Naive B cell (primary cell): Measurements from ENCODE around the gene CHST8. TPM values are rescaled to one million over a fixed set of nuclear protein-coding genes. Genes with fewer than 3 reads are reported as not detected.
"Not testable (repeated sequence)": the region's sequence is repeated elsewhere in the genome, so short reads cannot be mapped to it uniquely, and the experiment has no call there.

Source experiments
- ATAC-seq, 2 donors: fragments of 150-1000 bp; cut with Tn5 transposase; 2 replicates each; pipeline ENCODE4 v1.10.0; 2021; ENCODE audit warnings: low read depth in 2 of 2, mild to moderate bottlenecking in 2 of 2, moderate library complexity in 2 of 2
- DNase-seq: peaks from one replicate; pipeline ENCODE4 v3.0.0; 2022
- H3K27ac Mint-ChIP-seq, 6 donors: one replicate each; pipeline ENCODE4 v1.8.0; 2020 to 2022; ENCODE audit warnings: mild to moderate bottlenecking in 6 of 6, mixed read lengths in 6 of 6, moderate library complexity in 5 of 6, inconsistent platforms in 2 of 6
- H3K27me3 Mint-ChIP-seq, 3 donors: one replicate each; pipeline ENCODE4 v1.8.0; 2021 to 2022; ENCODE audit warnings: mixed read lengths in 3 of 3, mild to moderate bottlenecking in 1 of 3
- H3K36me3 Mint-ChIP-seq, 2 donors: one replicate each; pipeline ENCODE4 v1.8.0; 2020 to 2022; ENCODE audit warnings: mixed read lengths in 2 of 2, inconsistent platforms in 1 of 2, mild to moderate bottlenecking in 1 of 2
- H3K4me1 Mint-ChIP-seq, 3 donors: one replicate each; pipeline ENCODE4 v1.8.0; 2020 to 2022; ENCODE audit warnings: mixed read lengths in 3 of 3, inconsistent platforms in 1 of 3, mild to moderate bottlenecking in 1 of 3, moderate library complexity in 1 of 3
- H3K4me3 Mint-ChIP-seq, 8 donors: one replicate each; pipeline ENCODE4 v1.8.0; 2020 to 2022; ENCODE audit warnings: mild to moderate bottlenecking in 8 of 8, mixed read lengths in 8 of 8, moderate library complexity in 8 of 8, inconsistent platforms in 2 of 8
- H3K9me3 Mint-ChIP-seq, 7 donors: one replicate each; pipeline ENCODE4 v1.8.0; 2020 to 2022; ENCODE audit warnings: mixed read lengths in 7 of 7, mild to moderate bottlenecking in 5 of 7, inconsistent platforms in 2 of 7, moderate library complexity in 1 of 7
- polyA plus RNA-seq, 6 donors: library from polyadenylated mRNA; unstranded; fragments of 300-500 nt; fragmentation: Illumina TruSeq; gene quantifications; one replicate each; pipeline ENCODE4 v1.2.3, GENCODE V29; 2021; ENCODE audit warnings: low read depth in 6 of 6

The CHST8 gene
- polyA plus RNA-seq, 6 donors from 2014 or later, result 0.17 to 0.55 TPM; not detected in 4

DNA sequence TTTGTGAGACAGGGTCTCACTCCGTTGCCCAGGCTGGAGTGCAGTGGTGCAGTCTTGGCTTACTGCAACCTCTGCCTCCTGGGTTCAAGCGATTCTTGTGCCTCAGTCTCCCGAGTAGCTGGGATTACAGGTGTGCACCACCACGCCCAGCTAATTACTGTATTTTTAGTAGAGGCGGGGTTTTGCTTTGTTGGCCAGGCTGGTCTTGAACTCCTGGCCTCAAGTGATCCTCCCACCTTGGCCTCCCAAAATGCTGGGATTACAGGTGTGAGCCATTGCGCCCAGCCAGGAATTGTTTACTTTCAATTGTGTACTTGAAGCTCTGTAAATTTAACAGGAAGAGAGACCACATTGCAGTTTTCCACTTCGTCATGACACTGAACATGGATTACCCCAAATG lies 197.3 kb downstream of the CHST8 start:
- H3K36me3 Mint-ChIP-seq, H3K9me3 Mint-ChIP-seq, ATAC-seq, DNase-seq, H3K27me3 Mint-ChIP-seq: not testable (repeated sequence)
- peaks cover 15 to 43% (median 28%) of the 10 kb centered on the region in 3 donors for H3K4me1 Mint-ChIP-seq
- peak overlapping the region; percentile 71 to 90 (median 81) for H3K4me3 Mint-ChIP-seq
- H3K27ac Mint-ChIP-seq, result peak overlapping the region in 4 of 6 donors; percentile 47 to 92 (median 78)

DNA sequence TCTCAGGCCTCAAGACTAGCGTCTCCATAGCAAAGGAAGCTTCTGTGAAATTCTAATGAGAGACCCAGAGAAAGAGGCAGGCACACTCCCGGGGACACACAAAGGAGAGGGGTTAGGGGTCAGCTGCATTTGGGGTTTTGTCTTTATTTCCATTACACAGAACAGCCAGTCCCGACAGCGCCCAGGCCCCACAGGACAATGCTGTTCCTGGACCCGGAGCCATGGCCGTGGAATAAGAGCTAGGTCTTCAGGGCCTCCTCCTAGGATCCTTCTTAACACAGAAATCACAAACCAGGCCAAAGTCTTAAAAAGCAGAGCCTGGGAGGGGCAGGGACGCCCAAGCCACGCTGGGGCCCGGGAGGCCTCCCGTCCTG lies 197.7 kb downstream of the CHST8 start:
- Mint-ChIP-seq H3K27me3 (no peaks in the 10 kb centered on the region), H3K27ac (peak overlapping the region in 5 of 6 donors; percentile 9 to 92 (median 67)), H3K9me3 (no peaks in the 10 kb centered on the region), H3K36me3 (no peaks in the 10 kb centered on the region), H3K4me3 (peak overlapping the region; percentile 71 to 90 (median 81)), H3K4me1 (peaks cover 15 to 43% (median 28%) of the 10 kb centered on the region in 3 donors)
- DNase-seq, result no peak
- no peak for ATAC-seq

DNA sequence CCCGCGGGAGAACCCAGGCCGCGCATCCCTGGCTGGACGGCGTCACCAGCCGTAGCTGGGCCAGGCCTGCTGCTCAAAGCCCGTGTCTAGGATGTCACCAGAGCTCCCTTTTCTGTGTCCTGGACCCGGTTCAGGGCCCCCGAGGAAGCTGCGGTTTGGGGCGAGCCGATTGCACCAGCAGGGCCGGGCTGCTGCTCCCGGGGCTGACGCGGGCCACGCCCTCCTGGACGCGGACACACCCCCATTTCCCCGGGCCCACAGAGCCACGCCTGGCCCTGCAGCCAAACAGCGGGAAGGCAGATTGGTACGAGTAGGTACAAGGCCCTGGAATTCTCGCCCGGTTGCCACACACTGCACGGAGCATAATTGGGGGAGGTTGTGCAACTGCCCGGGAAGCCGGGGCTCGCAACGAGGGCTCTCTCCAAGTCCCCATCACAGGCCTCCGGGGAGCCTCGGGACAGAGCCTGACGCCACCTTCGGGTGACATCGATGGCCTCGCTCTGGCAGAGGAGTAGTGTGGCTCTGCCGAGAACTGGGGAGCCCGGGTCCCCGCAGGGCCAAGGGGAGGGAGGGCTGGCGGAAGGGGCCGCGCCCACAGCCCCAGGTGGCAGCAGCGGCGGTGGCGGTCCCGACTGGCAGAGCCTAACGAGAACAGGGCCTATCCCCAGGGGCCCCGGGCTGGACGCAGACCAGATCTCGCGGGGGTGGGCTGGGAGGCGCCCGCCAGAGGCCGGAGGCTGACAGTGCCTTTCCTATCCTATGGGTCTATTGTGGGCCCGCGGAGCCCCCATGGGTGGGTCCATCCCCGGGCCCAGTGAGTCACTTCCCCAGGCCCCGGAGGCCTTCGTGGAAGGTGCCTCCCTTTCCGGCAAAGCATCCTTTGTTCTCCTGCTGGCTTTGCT lies 198.4 kb downstream of the CHST8 start:
- ATAC-seq, result peak; percentile 78 to 80
- H3K27me3 Mint-ChIP-seq, result no peaks in the 10 kb centered on the region
- DNase-seq, result peak; percentile 62
- peaks cover 15 to 43% (median 28%) of the 10 kb centered on the region in 3 donors for H3K4me1 Mint-ChIP-seq
- peak overlapping the region; percentile 75 to 92 (median 82) for H3K4me3 Mint-ChIP-seq
- no peaks in the 10 kb centered on the region for H3K36me3 Mint-ChIP-seq
- no peaks in the 10 kb centered on the region for H3K9me3 Mint-ChIP-seq
- peak overlapping the region in 5 of 6 donors; percentile 39 to 88 (median 67) for H3K27ac Mint-ChIP-seq

DNA sequence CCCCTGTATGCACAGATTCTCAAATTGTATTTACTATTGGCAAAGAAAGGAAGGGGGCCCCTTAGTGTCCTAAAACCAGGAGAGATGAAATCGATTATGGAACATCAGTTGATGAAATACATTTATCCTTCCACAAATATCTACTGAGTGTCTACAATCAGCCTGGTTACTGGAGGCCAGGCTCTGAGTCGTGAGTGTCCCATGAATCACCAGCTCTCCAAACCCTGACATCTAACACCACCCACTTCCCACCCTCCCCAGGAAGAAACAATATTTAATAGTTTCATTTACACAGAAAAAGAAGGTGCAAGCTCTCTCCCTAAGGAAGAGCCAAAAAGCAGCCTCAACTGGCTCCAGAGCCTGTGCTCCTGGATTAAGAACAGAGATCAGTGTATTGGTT lies 200.1 kb downstream of the CHST8 start:
- Mint-ChIP-seq H3K36me3 (no peaks in the 10 kb centered on the region), H3K27ac (peak overlapping the region in 3 of 6 donors; percentile 13 to 34 (median 21))

More for the DNA sequence above, 200.1 kb downstream of the CHST8 start:
- Mint-ChIP-seq H3K4me3 (peak overlapping the region in 1 of 8 donors; percentile 9), H3K9me3 (no peaks in the 10 kb centered on the region), H3K27me3 (peaks cover 0 to 7% (median 0%) of the 10 kb centered on the region in 3 donors), H3K4me1 (peaks cover 13 to 40% (median 26%) of the 10 kb centered on the region in 3 donors)
- DNase-seq (no peak), ATAC-seq (no peak)

Other genes starting within 250 kb of the CHST8 start
- 10 to 100 TPM in 3 of 6 donors, 1 to 10 TPM in 3; 7.1 to 12.0 (median 9.9) TPM for gene CEBPG, start 248.2 kb upstream of the CHST8 start, polyA plus RNA-seq
- 100 to 1,000 TPM in 2 of 6 donors, 10 to 100 TPM in 4; 83.7 to 143 (median 95.4) TPM for gene PEPD, start 100.2 kb upstream of the CHST8 start, polyA plus RNA-seq
- gene KCTD15, start 174.9 kb downstream of the CHST8 start, polyA plus RNA-seq, result under 1 TPM in 1 of 6 donors, not detected in 5; 0.19 TPM